Measurements from ENCODE around the gene APPBP2. TPM values are rescaled to one million over a fixed set of nuclear protein-coding genes. Genes with fewer than 3 reads are reported as not detected.

The APPBP2 gene
- 28.9 and 39.5 TPM in 2 replicates for total RNA-seq

GRCh38 chr17:60525685-60526514 lies at the start of gene APPBP2:
APPBP2 (minus strand) TSS chr17:60526242; CDS start chr17:60525931, 311 bp downstream.

GRCh38 chr17:60422162-60422665 lies 103.8 kb downstream of the APPBP2 start, which contains the start of gene CHCT1:
CHCT1 (plus strand) TSS chr17:60422489; CDS start chr17:60422593, 104 bp downstream.

Small RNA genes lying within 50 kb of the gene (small RNA-seq; reads per million reads assigned to genes)
- gene AC011921.2 (ENCODE audit: low replicate concordance): not detected

Other genes starting within 250 kb of the APPBP2 start
- 63.7 and 70.9 TPM in 2 replicates for gene USP32, start 134.1 kb downstream of the APPBP2 start, total RNA-seq
- not detected in 2 replicates for gene CHCT1, start 103.8 kb downstream of the APPBP2 start, total RNA-seq
- 13.8 and 19.0 TPM in 2 replicates for gene PPM1D, start 74.0 kb upstream of the APPBP2 start, total RNA-seq
- gene BCAS3, start 151.6 kb upstream of the APPBP2 start, total RNA-seq: 17.3 and 35.9 TPM in 2 replicates